Activated CD8-positive, alpha-beta T cell treated with anti-CD3 and anti-CD28 coated beads, Interleukin-2, amount 10 ng/mL, durations not matched to agents 7 days and 5 days (primary cell): Measurements from ENCODE around the gene S1PR4. TPM values are rescaled to one million over a fixed set of nuclear protein-coding genes. Genes with fewer than 3 reads are reported as not detected.
"Not testable (repeated sequence)": the region's sequence is repeated elsewhere in the genome, so short reads cannot be mapped to it uniquely, and the experiment has no call there.

Experiments
- ATAC-seq: fragments of 150-1000 bp; cut with Tn5 transposase; one replicate; pipeline ENCODE4 v1.10.0; 2021; ENCODE audit warnings: moderate library complexity
- CTCF ChIA-PET: fragments of 350-600 bp; sonication (Branson Sonifier 250); formaldehyde crosslinking; loops from one replicate; lab custom pipeline; 2021; ENCODE audit warnings: antibody characterized with exemption; lab: Charles Lee
- POLR2A ChIA-PET: fragments of 350-600 bp; sonication (Branson Sonifier 250); formaldehyde crosslinking; loops from one replicate; lab custom pipeline; 2021; ENCODE audit warnings: antibody characterized with exemption; lab: Charles Lee
- DNase-seq: peaks from one replicate; pipeline ENCODE4 v3.0.0-alpha.2; 2020
- H3K27ac Mint-ChIP-seq: one replicate; pipeline ENCODE4 v1.8.0; 2021; ENCODE audit warnings: mild to moderate bottlenecking, mixed read lengths
- H3K27me3 Mint-ChIP-seq: one replicate; pipeline ENCODE4 v1.8.0; 2021; ENCODE audit warnings: low read depth, mixed read lengths
- H3K36me3 Mint-ChIP-seq: one replicate; pipeline ENCODE4 v1.8.0; 2021; ENCODE audit warnings: low read depth, mixed read lengths
- H3K4me1 Mint-ChIP-seq: one replicate; pipeline ENCODE4 v1.8.0; 2021; ENCODE audit warnings: low read depth, mixed read lengths
- H3K4me3 Mint-ChIP-seq: one replicate; pipeline ENCODE4 v1.8.0; 2021; ENCODE audit warnings: mild to moderate bottlenecking, mixed read lengths
- H3K9me3 Mint-ChIP-seq: one replicate; pipeline ENCODE4 v1.8.0; 2022; ENCODE audit warnings: mixed read lengths; ENCODE audit not compliant: insufficient read depth
- total RNA-seq, 2 experiments: library from RNA; stranded (reverse); gene quantifications; one replicate each; pipeline ENCODE4 v1.2.3, GENCODE V29; 2021

Gene S1PR4
- total RNA-seq, 2 experiments from 2014 or later: 140 TPM

DNA sequence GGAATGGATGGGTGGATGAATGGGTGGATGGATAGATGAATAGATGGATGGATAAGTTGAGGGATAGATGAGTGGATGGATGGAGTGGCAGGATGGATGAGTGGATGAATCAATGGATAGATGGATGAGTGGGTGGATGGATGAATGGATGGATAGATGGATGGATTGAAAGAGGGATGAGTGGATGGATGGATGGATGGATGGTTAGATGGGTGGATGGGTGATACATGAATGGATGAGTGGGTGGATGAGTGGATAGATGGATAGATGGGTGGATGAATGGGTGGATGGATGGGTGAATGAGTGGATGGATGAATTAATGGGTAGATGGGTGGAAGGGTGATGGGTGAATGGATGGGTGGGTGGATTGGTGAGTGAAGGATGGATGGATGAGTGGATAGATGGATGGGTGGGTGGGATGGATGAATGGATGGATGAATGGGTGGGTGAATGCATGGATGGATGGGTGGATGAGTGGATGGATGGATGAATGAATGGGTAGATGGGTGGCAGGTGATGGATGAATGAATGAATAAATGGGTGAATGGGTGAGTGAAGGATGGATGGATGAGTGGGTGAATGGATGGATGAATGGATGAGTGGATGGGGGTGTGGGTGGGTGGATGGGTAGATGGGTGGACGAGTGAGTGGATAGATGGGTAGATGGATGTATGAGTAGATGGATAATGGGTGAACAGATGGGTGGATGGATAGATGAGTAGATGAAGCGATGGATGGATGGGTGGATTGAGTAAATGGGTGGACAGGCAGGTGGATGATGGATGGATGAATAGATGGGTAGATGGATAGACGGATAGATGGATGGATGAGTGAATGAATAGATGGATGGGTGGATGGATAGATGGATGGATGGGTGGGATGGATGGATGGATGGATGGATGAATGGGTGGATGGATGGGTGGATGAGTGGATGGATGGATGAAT lies 25.0 kb upstream of the S1PR4 start:
- peaks cover 20% of the 10 kb centered on the region for H3K4me1 Mint-ChIP-seq
- H3K27ac Mint-ChIP-seq: no peak overlapping the region
- H3K4me3 Mint-ChIP-seq: no peak overlapping the region
- peaks cover 7% of the 10 kb centered on the region for H3K9me3 Mint-ChIP-seq
- H3K27me3 Mint-ChIP-seq: no peaks in the 10 kb centered on the region
- DNase-seq (no peak), ATAC-seq (no peak)
- ChIA-PET CTCF (interaction anchor here (2.4 kb wide), 1 partner anchor 10 kb away, joined by 8 read pairs; no protein-coding TSS in a partner anchor), POLR2A (no interaction called here)
- peaks cover 35% of the 10 kb centered on the region for H3K36me3 Mint-ChIP-seq

DNA sequence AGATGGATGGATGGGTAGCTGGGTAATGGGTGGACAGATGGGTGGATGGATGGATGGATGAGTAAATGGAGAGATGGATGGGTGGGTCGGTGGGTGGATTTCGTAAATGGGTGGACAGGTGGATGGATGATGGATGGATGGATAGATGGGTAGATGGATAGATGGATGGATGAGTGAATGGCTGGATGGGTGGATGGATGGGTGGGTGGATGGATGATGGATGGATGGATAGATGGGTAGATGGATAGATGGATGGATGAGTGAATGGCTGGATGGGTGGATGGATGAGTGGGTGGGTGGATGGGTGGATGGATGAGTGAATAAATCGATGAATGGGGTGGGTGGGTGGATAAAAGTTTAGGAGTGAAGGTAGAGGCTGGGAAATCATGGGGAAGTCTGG lies 24.1 kb upstream of the S1PR4 start:
- Mint-ChIP-seq H3K4me1 (peaks cover 21% of the 10 kb centered on the region), H3K36me3 (peaks cover 29% of the 10 kb centered on the region)
- CTCF ChIA-PET, DNase-seq, ATAC-seq, H3K9me3 Mint-ChIP-seq, POLR2A ChIA-PET, H3K27me3 Mint-ChIP-seq, H3K27ac Mint-ChIP-seq, H3K4me3 Mint-ChIP-seq: not testable (repeated sequence)

GRCh38 chr19:3154957-3155736 lies 23.4 kb upstream of the S1PR4 start:
- DNase-seq (peak; percentile 85), ATAC-seq (peak; percentile 89)
- ChIA-PET CTCF (interaction anchor here (0.6 to 1.2 kb wide), 2 partner anchors 8 to 120 kb away, joined by 4 read pairs; no protein-coding TSS in a partner anchor), POLR2A (no interaction called here)
- Mint-ChIP-seq H3K36me3 (peaks cover 30% of the 10 kb centered on the region), H3K4me3 (no peak overlapping the region), H3K9me3 (peaks cover 7% of the 10 kb centered on the region), H3K27me3 (no peaks in the 10 kb centered on the region), H3K27ac (no peak overlapping the region), H3K4me1 (peaks cover 19% of the 10 kb centered on the region)

DNA sequence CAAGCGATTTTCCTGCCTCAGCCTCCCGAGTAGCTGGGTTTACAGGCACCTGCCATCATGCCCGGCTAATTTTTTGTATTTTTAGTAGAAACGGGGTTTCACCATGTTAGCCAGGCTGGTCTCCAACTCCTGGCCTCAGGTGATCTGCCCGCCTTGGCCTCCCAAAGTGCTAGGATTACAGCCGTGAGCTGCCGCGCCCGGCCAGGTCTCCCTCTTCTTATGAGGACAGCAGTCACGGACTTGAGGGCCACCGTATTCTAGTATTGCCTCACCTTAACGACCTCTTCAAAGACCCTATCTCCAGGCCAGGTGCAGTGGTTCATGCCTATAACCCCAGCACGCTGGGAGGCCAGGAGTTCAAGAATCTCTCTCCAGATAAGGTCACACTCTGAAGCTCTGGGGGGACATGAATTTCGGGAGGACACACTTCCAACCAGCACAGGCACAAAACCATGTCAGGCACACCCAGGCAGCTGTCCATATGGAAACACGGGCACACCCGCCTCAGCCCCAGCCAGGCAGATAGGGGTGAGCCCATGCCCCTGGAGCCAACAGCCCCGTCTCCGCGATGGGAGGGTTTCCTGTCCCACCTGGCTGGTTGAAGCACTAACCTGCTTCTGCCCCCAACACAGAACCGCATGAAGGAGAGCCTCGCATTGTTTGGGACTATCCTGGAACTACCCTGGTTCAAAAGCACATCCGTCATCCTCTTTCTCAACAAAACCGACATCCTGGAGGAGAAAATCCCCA lies 21.3 kb upstream of the S1PR4 start:
- no peaks in the 10 kb centered on the region for H3K27me3 Mint-ChIP-seq
- H3K4me3 Mint-ChIP-seq: no peak overlapping the region
- no peak for DNase-seq
- ATAC-seq: no peak
- ChIA-PET POLR2A (interaction anchor here (0.6 to 1.1 kb wide), 2 partner anchors 23 to 174 kb away, joined by 3 read pairs; no protein-coding TSS in a partner anchor), CTCF (interaction anchor here (2.5 kb wide), 1 partner anchor 11 kb away, joined by 8 read pairs; no protein-coding TSS in a partner anchor)
- peaks cover 45% of the 10 kb centered on the region for H3K36me3 Mint-ChIP-seq
- peak overlapping the region; percentile 46 for H3K27ac Mint-ChIP-seq
- H3K9me3 Mint-ChIP-seq: peaks cover 7% of the 10 kb centered on the region
- peaks cover 30% of the 10 kb centered on the region for H3K4me1 Mint-ChIP-seq

DNA sequence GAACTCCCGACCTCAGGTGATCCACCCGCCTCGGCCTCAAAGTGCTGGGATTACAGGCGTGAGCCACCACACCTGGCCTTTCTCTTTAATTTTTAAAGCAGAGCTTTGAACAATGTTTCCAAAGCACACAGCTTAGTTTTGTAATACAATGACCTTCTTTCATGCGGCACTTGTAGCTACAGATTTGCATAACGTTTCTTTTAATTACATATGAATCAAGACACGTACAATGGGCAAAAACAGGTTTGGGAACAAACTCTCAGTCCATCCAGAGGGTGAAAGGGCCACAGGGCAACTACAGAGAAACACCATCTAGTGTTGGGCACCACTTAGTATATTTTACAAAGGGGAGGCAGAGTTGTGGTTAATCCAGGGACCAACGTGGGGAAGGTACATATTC lies 19.0 kb upstream of the S1PR4 start:
- ChIA-PET POLR2A (no interaction called here), CTCF (interaction anchor here (0.6 to 3.6 kb wide), 6 partner anchors 13 to 209 kb away, joined by 3 to 17 read pairs (median 9); no protein-coding TSS in a partner anchor)
- ATAC-seq: no peak
- Mint-ChIP-seq H3K36me3 (peaks cover 65% of the 10 kb centered on the region), H3K27me3 (no peaks in the 10 kb centered on the region), H3K4me1 (peaks cover 48% of the 10 kb centered on the region), H3K4me3 (no peak overlapping the region), H3K27ac (no peak overlapping the region), H3K9me3 (peaks cover 7% of the 10 kb centered on the region)
- DNase-seq: no peak

- H3K27me3 Mint-ChIP-seq: no peaks in the 10 kb centered on the region
- H3K4me3 Mint-ChIP-seq: no peak overlapping the region
- H3K27ac Mint-ChIP-seq: peak overlapping the region; percentile 22
- CTCF ChIA-PET: interaction anchor here (0.6 to 3.6 kb wide), 5 partner anchors 17 to 209 kb away, joined by 3 to 17 read pairs (median 10); no protein-coding TSS in a partner anchor
- POLR2A ChIA-PET: no interaction called here
- peaks cover 53% of the 10 kb centered on the region for H3K4me1 Mint-ChIP-seq
- DNase-seq: no peak
- H3K9me3 Mint-ChIP-seq: peaks cover 8% of the 10 kb centered on the region
- peaks cover 70% of the 10 kb centered on the region for H3K36me3 Mint-ChIP-seq
- ATAC-seq: no peak
Observed at GRCh38 chr19:3160219-3160618, 18.4 kb upstream of the S1PR4 start.

DNA sequence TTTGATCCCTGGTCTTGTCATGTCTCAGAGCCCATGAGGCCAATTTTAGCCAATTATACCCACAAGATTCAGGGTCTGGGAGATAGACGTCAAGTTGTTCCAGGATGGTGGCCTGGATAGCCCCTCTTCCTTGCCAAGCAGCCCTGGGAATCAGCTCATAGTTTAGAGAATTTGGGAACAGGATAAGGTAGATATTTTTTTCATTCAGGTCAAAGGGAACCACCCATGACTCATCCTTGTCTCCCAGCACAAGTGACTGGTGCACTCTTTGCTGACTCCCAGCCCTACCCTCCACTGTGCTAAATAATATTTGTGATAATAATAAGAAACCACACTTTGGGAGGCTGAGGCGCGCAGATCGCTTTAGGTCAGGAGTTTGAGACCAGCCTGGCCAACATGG lies 17.1 kb upstream of the S1PR4 start:
- peaks cover 79% of the 10 kb centered on the region for H3K36me3 Mint-ChIP-seq
- peaks cover 60% of the 10 kb centered on the region for H3K4me1 Mint-ChIP-seq
- no peaks in the 10 kb centered on the region for H3K27me3 Mint-ChIP-seq
- DNase-seq (no peak), ATAC-seq (no peak)
- ChIA-PET CTCF (interaction anchor here (0.9 to 3.6 kb wide), 12 partner anchors 9 to 211 kb away, joined by 3 to 18 read pairs (median 4); no protein-coding TSS in a partner anchor), POLR2A (interaction anchor here (1.0 kb wide), 1 partner anchor 30 kb away, joined by 3 read pairs; no protein-coding TSS in a partner anchor)
- H3K9me3 Mint-ChIP-seq: peaks cover 15% of the 10 kb centered on the region
- H3K27ac Mint-ChIP-seq: no peak overlapping the region
- H3K4me3 Mint-ChIP-seq: no peak overlapping the region

GRCh38 chr19:3162418-3163229 lies 15.9 kb upstream of the S1PR4 start:
- Mint-ChIP-seq H3K9me3 (peaks cover 9% of the 10 kb centered on the region), H3K27ac (peak overlapping the region; percentile 67), H3K36me3 (peaks cover 76% of the 10 kb centered on the region), H3K4me3 (no peak overlapping the region), H3K4me1 (peaks cover 55% of the 10 kb centered on the region), H3K27me3 (no peaks in the 10 kb centered on the region)
- ChIA-PET CTCF (interaction anchor here (0.9 to 4.1 kb wide), 16 partner anchors 9 to 212 kb away, joined by 3 to 27 read pairs (median 4); no protein-coding TSS in a partner anchor), POLR2A (interaction anchor here (1.0 kb wide), 1 partner anchor 31 kb away, joined by 3 read pairs; no protein-coding TSS in a partner anchor)
- ATAC-seq: no peak
- peak; percentile 61 for DNase-seq

- peak overlapping the region; percentile 67 for H3K27ac Mint-ChIP-seq
- no peaks in the 10 kb centered on the region for H3K27me3 Mint-ChIP-seq
- no peak overlapping the region for H3K4me3 Mint-ChIP-seq
- ATAC-seq: peak; percentile 91
- H3K4me1 Mint-ChIP-seq: peaks cover 52% of the 10 kb centered on the region
- CTCF ChIA-PET: interaction anchor here (0.6 to 4.1 kb wide), 13 partner anchors 11 to 213 kb away, joined by 3 to 27 read pairs (median 5); no protein-coding TSS in a partner anchor
- H3K36me3 Mint-ChIP-seq: peaks cover 69% of the 10 kb centered on the region
- POLR2A ChIA-PET: interaction anchor here (0.6 to 0.7 kb wide), 2 partner anchors 17 to 24 kb away, joined by 3 to 4 read pairs; no protein-coding TSS in a partner anchor
- peaks cover 7% of the 10 kb centered on the region for H3K9me3 Mint-ChIP-seq
- DNase-seq: peak; percentile 78
Observed at GRCh38 chr19:3163230-3163886, 15.2 kb upstream of the S1PR4 start.
